HG02970 (cell line): ENCODE data around the gene RTN4R.

Experiments used
- ATAC-seq: cut with Tn5 transposase; IDR thresholded peaks from one replicate; pipeline ENCODE4 v1.9.1; 2021; ENCODE audit warnings: mild to moderate bottlenecking, moderate library complexity, moderate number of reproducible peaks; ENCODE audit not compliant: unreplicated experiment, low FRiP score

The RTN4R gene

GRCh38 chr22:20232781-20233180 lies 35.3 kb downstream of the RTN4R start:
- no peak for ATAC-seq

GRCh38 chr22:20232237-20232598 lies 35.9 kb downstream of the RTN4R start:
- ATAC-seq, result no peak

- no peak for ATAC-seq
These were observed 36.4 kb downstream of the RTN4R start for GRCh38 chr22:20231514-20232236.

DNA sequence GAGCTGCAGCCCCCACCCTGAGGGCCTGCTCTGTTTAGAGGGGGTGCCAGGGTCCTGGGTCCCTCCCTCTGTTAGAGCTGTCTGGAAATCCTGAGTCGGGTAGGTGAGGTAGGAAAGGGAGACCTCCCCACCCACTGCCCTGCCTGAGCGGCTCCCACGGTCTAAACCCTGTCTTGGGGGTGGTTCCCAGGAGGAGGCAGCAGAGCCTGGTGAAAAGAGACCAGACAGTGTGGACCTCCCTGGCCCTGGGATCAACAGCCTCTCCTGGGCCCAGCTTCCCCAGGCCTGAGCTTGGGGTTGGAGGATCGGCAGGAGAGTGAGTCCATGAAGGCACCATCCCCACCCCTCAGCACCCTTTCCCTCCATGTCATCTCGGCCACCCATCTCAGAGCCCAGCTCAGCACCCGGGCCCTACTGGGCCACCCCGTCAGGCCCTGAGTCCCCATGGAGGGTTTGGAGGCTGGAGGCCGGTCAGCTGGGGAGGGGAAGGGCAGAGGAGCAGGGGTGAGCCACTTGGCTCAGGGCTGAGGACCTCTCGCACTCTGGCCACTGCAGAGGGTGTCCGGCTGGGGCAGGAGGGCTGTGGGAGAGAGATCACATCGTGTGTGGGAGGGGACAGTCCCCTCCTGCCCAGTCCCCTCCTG lies 37.2 kb downstream of the RTN4R start:
- ATAC-seq, result no peak

DNA sequence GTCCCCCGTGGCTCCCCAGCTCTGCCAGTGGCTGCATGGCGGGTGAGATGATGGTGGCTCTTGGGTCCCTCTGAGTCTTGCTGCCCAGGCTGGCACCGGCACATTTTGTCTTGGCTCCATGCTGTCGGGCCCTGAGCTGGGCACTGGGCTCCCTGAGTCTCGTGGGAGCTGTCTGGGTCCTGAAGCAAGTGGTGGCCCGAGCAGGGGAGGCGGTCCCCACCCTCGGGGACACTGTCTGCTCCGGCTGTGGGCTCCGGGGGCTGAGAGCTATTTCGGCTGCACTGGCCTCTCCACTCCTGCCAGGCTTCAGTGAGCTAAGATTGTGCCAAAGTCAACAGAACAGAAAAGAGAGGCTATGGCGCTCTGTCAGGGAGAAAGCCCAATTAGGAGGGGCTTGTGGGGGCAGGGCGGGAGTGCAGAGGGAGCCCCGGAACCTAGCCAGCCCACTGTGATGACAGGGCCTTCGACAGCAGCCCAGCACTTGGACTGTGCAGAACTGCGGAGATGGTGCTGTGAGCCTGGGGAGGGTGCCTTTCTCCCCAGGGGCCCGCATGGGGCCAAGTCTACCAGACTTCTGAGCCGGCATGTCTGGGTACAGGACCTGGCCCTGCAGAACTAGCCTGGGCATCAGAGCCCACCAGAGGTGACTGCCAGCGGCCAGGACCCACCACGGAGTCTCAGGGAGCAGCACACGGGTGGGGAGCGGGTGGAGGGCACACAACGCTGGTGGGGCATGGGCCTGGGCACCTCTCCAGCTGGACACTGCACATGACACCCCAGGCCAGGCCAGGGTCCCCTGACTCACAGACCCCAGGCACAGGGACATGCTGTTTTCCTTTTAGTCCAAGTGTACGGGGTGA lies 38.0 kb downstream of the RTN4R start:
- no peak for ATAC-seq

DNA sequence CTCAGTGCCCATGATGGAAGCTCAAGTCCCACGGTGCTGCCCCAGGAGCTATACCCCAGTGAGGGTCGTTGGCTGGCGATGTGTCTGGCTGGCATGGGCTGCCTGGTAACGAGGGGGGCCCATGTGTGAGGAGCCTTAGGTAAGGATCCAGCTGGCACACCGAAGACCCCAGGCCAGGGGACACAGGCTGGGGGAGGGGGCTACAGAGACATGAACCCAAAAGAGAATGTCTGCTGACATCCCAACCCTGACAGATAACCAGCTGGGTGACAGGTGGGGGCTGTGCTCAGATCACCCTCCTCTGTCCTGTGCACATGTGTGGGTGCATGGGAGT lies 39.2 kb downstream of the RTN4R start:
- ATAC-seq, result no peak

DNA sequence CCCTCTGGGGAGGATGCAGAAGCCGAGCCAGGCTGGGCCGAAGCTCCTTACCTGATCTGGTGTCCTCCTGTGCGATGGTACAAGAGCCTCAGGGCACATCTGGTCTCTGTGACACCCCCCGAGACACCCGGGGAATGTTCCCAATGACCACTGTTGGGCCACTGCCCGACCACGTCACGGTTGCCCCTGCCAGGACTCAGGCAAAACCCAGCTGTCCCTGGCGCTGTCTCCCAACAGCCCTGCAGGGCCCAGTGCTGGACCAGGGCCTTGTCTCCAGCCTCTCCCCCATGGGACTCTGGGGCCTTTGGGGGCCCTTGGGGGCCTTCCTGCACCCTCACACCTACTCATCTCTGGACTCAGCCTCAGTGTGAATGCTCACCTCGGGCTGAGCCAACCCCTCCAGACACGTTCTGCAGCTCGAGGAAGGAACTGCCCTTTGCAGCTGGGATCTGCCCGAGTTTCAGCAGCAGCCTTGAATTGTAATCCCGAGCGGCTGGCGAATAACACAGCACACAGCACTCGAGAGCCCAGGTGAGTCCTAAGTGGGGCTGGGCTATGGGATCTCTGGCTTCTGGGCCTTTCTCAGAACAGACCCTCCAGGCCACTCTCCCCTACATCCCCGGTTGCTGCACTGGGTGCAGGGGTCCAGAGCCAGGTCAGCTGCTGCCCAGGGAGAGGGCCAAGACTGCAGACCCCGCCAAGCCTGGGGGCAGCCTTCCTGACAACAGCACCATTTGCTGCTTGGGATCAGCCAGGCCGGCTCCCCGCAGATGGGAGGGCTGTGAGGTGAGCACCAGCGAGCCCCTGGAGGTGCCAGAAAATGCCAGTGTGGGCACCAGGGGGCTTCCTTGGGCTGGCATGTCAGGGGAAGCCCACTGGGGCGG lies 39.8 kb downstream of the RTN4R start:
- no peak for ATAC-seq

DNA sequence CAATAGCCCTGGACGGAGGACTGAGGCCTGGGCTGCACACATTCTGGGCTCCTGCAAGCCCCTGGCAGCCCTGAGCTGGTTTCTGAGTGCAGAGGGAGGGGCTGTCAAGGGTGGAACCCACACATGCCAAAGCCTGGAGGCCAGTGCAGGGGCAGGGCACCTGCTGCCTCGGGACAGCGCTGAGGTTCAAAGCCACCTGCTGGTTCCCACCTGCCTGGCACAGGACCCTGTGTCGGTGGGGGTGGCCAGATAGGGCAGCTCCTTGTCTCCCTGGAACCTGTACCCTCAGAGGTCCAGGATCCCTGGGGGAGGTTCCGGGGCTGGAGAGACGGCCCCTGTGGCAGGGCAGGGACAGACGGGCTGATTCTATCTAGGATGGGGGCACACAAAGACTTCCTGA lies 40.8 kb downstream of the RTN4R start:
- ATAC-seq, result no peak

DNA sequence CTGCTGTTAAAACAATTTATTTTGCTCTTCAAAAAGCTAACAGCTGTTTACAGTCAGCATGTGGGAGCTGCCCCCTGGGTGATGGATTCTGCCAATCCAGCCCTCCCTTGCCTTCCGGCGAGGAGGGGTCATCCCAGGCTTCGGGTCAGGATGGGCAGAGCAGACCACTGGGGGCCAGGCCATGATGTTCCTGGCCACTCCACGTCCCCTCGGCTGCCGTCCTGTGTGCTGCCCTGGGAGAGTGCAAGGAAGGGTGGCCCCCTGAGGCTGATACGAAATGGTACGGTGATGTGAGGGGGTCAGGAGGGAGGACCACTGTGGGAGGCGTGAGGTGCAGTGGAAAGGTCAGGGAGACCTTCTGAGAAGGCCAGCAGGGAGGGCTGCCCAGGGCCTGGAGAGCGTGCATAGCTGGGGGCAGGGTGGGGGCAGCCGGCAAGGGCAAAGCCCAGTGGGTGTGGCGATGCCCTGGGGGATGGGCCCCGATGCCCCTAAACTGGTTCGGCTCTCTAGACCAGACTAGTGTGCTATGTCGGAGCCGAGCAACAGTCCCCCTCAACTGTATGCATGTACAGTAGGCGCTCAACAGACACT lies 41.3 kb downstream of the RTN4R start:
- ATAC-seq, result no peak

- no peak for ATAC-seq
These were observed 41.9 kb downstream of the RTN4R start for GRCh38 chr22:20226077-20226716.

- no peak for ATAC-seq
These were observed 42.5 kb downstream of the RTN4R start for GRCh38 chr22:20225693-20225966.

DNA sequence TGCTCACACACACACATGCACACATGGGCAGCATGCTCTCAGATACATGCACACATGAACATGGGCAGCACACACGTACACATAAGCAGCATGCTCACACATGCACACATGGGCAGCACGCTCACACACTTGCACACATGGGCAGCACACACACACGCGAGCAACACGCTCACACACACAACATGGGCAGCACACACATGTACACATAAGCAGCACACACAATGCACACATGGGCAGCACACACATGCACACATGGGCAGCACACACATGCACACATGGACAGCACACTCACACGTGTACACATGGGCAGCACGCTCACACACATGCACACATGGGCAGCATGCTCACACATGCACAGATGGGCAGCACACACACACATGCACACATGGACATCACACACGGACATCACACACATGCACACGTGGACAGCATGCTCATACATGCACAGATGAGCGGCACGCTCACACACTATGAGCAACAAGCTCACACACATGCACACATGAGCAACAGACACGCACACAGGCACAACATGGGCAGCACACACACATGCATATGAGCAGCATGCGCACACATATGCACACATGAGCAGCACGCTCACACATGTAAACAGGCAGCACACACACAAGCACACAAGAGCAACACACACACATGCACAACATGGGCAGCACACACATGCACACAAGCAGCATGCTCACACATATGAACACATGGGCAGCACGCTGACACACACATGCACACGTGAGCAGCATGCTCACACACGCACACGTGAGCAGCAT lies 43.0 kb downstream of the RTN4R start:
- ATAC-seq, result no peak

DNA sequence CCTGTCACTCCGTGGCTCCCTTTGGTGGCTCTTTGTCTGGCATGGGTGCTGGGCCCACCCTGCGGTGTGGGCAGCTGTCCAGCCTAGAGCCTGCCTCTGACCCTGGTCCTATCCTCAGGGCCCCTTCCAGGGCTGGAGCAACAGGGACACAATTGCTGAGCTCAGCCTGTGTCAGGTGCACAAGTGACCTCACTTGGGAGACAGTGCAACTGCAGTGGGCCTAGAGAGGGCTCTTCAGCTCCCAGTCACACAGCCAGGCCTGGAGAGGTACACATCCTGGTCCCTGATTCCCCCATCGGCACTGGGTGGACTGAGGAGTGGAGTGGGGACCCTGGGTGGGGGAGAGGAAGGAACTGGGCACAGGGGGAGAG lies 43.9 kb downstream of the RTN4R start:
- ATAC-seq, result no peak

- no peak for ATAC-seq
These were observed 44.5 kb downstream of the RTN4R start for GRCh38 chr22:20223421-20224255.

DNA sequence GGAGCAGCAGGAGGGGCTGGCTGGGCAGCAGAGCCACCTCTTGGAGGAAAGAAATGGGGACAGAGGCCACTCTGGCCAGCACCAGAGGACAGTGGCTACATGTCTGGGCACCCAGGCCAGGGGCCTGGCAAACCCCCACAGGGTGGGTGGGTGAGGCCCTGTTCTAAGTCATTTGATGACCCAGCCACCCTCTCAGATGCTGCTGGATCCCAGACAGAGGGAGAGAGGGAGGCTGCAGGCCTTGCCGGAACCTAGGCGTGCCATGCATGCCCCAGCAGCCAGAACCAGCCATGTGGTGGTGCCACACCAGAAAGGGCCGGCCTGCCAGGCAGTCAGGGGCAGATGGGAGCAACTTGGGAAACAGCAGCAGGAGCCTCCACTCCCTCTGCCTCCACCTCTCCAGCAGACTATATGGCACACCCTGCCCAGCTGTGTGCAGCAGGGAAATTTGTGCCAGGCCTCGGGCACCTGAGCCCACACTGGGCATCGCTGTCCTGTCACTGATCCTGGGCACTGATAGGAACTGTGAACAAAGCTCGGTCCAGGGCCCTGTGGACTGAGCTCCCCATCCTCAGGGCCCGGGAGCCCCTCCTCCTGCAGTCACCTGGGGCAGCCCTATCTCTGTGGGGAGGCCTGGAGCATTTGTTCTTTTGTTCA lies 45.2 kb downstream of the RTN4R start:
- ATAC-seq, result no peak

DNA sequence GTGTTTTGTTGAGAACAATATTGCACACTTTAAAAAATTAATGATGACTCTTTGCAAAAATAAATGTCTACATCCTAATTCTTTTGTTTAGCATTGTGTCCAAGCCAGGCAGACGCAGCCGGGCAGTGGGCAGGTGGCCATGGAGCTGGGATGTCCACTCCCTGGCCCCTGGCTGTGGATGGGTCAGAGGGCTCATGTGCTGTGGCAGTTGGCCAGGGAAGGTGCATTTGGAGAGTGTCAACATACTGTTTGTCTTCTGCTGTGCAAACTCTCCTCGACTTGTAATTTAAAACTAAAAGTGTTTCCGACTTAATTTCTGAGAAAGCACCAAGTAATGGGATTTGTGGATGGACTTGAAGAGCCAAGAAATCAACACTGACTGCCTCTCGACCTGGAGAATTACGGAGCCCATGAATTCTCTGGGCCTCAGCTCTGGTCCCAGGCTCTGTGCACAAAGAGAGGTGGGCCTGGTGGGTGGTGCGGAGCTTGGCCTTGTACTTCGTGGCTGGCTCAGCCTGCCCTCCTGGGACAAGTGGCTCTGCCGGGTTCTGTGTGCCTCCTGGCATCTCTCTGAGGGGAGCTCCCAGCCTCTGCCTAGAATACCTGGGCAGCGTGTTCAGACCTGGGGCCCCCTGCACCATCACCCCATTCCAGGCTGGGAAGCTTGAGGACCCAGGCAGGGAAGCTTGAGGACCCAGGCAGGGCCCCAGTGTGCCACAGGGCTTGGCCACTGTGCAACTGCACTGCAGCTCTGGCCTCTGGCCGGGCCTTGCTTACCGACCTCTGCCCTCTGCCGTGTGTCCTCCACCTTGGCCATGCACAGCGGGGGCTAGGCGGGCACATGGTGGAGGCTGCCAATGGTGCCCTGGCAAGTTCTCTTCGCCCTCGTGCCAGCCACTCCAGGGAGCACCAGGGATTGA lies 46.4 kb downstream of the RTN4R start:
- ATAC-seq, result no peak

DNA sequence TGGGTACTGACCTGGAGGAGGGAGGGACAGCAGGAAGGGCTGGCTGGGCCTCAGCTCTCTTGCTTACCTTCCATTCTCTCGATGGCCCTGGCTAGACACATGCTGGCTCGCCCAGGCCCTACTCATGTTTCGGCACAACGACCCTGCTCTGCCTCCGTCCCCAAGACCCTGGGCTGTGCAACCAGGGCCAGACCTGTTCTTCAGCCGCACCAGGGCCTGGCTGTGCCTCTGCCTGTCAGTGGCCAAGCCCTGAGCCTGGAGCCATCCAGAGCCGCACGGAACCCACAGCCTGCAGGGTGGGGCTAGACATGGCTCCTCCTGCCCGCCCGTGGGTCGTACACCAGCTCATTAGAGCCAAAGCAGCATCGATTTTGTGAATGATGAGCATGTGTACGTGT lies 47.5 kb downstream of the RTN4R start:
- ATAC-seq, result no peak
